Mesodermal cell (in vitro differentiated cells): ENCODE results near the gene SCAP.
"Not testable (repeated sequence)": the region's sequence is repeated elsewhere in the genome, so short reads cannot be mapped to it uniquely, and the experiment has no call there.

ENCODE experiments used
- H3K27ac ChIP-seq: 2 replicates; pipeline ENCODE4 v1.7.0; 2013; ENCODE audit warnings: mild to moderate bottlenecking, low read depth, low read length, moderate library complexity; ENCODE audit not compliant: severe bottlenecking
- H3K36me3 ChIP-seq: 2 replicates; pipeline ENCODE4 v1.7.1; 2013; ENCODE audit warnings: mild to moderate bottlenecking, low read length, moderate library complexity; ENCODE audit not compliant: control insufficient read depth, insufficient read depth
- H3K4me1 ChIP-seq: one replicate; pipeline ENCODE4 v1.7.1; 2013; ENCODE audit warnings: mild to moderate bottlenecking, low read length; ENCODE audit not compliant: insufficient read depth, control insufficient read depth, poor library complexity, severe bottlenecking
- H3K4me3 ChIP-seq: 2 replicates; pipeline ENCODE4 v1.7.0; 2013; ENCODE audit warnings: low read length, control low read depth, mild to moderate bottlenecking; ENCODE audit not compliant: insufficient read depth, poor library complexity, severe bottlenecking; ENCODE audit errors: extremely low read depth
- H3K9me3 ChIP-seq: 2 replicates; pipeline ENCODE4 v1.7.1; 2013; ENCODE audit warnings: mild to moderate bottlenecking, low read length, moderate library complexity; ENCODE audit not compliant: control insufficient read depth
- WGBS, 2 experiments: methylation state at CpG; one replicate each; pipeline ENCODE4 v1.1.5; 2013; ENCODE audit warnings: missing lambda C conversion rate in 2 of 2; ENCODE audit not compliant: insufficient coverage in 2 of 2; 5-methylcytosine and 5-hydroxymethylcytosine counted together

The SCAP gene

GRCh38 chr3:47480267-47480666, 4.5 kb upstream of the SCAP start:
- H3K4me3 ChIP-seq, H3K4me1 ChIP-seq, H3K36me3 ChIP-seq, H3K9me3 ChIP-seq, H3K27ac ChIP-seq: not testable (repeated sequence)
- WGBS, 2 experiments, result 95 to 97% methylated on average over 5 to 6 of the region's 6 CpGs

GRCh38 chr3:47479826-47480160, 4.1 kb upstream of the SCAP start:
- H3K9me3 ChIP-seq, result no peaks in the 10 kb centered on the region
- no peak overlapping the region for H3K4me3 ChIP-seq
- no peak overlapping the region for H3K27ac ChIP-seq
- no peaks in the 10 kb centered on the region for H3K4me1 ChIP-seq
- H3K36me3 ChIP-seq, result no peaks in the 10 kb centered on the region
- 80 to 93% methylated on average over 1 to 2 of the region's 2 CpGs for WGBS, 2 experiments

GRCh38 chr3:47478022-47478421, 2.3 kb upstream of the SCAP start:
- H3K36me3 ChIP-seq, result no peaks in the 10 kb centered on the region
- H3K4me3 ChIP-seq, result no peak overlapping the region
- H3K4me1 ChIP-seq, result no peaks in the 10 kb centered on the region
- H3K27ac ChIP-seq, result no peak overlapping the region
- H3K9me3 ChIP-seq, result no peaks in the 10 kb centered on the region

GRCh38 chr3:47476644-47477199, 981 bp upstream of the SCAP start:
- Histone ChIP-seq H3K4me3 (peak overlapping the region; percentile 87), H3K9me3 (no peaks in the 10 kb centered on the region), H3K36me3 (no peaks in the 10 kb centered on the region), H3K27ac (no peak overlapping the region), H3K4me1 (no peaks in the 10 kb centered on the region)
- 88 to 91% methylated on average over 7 to 10 of the region's 11 CpGs for WGBS, 2 experiments

GRCh38 chr3:47476330-47476626, 537 bp upstream of the SCAP start:
- Histone ChIP-seq H3K27ac (no peak overlapping the region), H3K36me3 (no peaks in the 10 kb centered on the region), H3K4me3 (peak overlapping the region; percentile 87), H3K4me1 (no peaks in the 10 kb centered on the region), H3K9me3 (no peaks in the 10 kb centered on the region)
- WGBS, 2 experiments, result 100% methylated on average over 1 of the region's 5 CpGs; no CpG with 5 or more reads in 1 of the 2 experiments

GRCh38 chr3:47475029-47475569, 642 bp downstream of the SCAP start:
- peak overlapping the region; percentile 69 for H3K27ac ChIP-seq
- no peaks in the 10 kb centered on the region for H3K9me3 ChIP-seq
- no peaks in the 10 kb centered on the region for H3K4me1 ChIP-seq
- peak overlapping the region; percentile 87 for H3K4me3 ChIP-seq
- 2 to 3% methylated on average over 11 to 18 of the region's 24 CpGs for WGBS, 2 experiments
- H3K36me3 ChIP-seq, result no peaks in the 10 kb centered on the region

GRCh38 chr3:47473391-47473790, 2.4 kb downstream of the SCAP start:
- no peaks in the 10 kb centered on the region for H3K4me1 ChIP-seq
- H3K9me3 ChIP-seq, result no peaks in the 10 kb centered on the region
- WGBS, 2 experiments, result 83 to 90% methylated on average over 2 to 3 of the region's 3 CpGs
- no peak overlapping the region for H3K27ac ChIP-seq
- no peak overlapping the region for H3K4me3 ChIP-seq
- no peaks in the 10 kb centered on the region for H3K36me3 ChIP-seq

- no peak overlapping the region for H3K4me3 ChIP-seq
- no peaks in the 10 kb centered on the region for H3K4me1 ChIP-seq
- WGBS, 2 experiments, result 80% methylated on average over 1 of the region's 3 CpGs; no CpG with 5 or more reads in 1 of the 2 experiments
- H3K27ac ChIP-seq, result no peak overlapping the region
- no peaks in the 10 kb centered on the region for H3K9me3 ChIP-seq
- H3K36me3 ChIP-seq, result peaks cover 6% of the 10 kb centered on the region
These were observed 6.1 kb downstream of the SCAP start for GRCh38 chr3:47469616-47470015.

GRCh38 chr3:47468315-47468714, 7.4 kb downstream of the SCAP start:
- WGBS, 2 experiments, result no CpG with 5 or more reads among the region's 1 CpG
- H3K27ac ChIP-seq, H3K4me3 ChIP-seq, H3K4me1 ChIP-seq, H3K36me3 ChIP-seq, H3K9me3 ChIP-seq: not testable (repeated sequence)

- Histone ChIP-seq H3K4me3 (no peak overlapping the region), H3K9me3 (no peaks in the 10 kb centered on the region), H3K27ac (no peak overlapping the region), H3K36me3 (peaks cover 6% of the 10 kb centered on the region), H3K4me1 (no peaks in the 10 kb centered on the region)
- 80% methylated on average over 1 of the region's 1 CpG; no CpG with 5 or more reads in 1 of the 2 experiments for WGBS, 2 experiments
These were observed 11.2 kb downstream of the SCAP start for GRCh38 chr3:47464588-47464987.

GRCh38 chr3:47459534-47460085, 16.1 kb downstream of the SCAP start:
- H3K4me3 ChIP-seq, result not testable (repeated sequence)
- 91 to 100% methylated on average over 3 to 7 of the region's 9 CpGs for WGBS, 2 experiments

More at GRCh38 chr3:47459534-47460085, 16.1 kb downstream of the SCAP start:
- not testable (repeated sequence) for H3K36me3 ChIP-seq, H3K9me3 ChIP-seq, H3K4me1 ChIP-seq, H3K27ac ChIP-seq
